Activated naive CD8-positive, alpha-beta T cell treated with anti-CD3 and anti-CD28 coated beads for 36 hours (primary cell): Measurements from ENCODE around the gene FXR2. TPM values are rescaled to one million over a fixed set of nuclear protein-coding genes. Genes with fewer than 3 reads are reported as not detected.
"Not testable (repeated sequence)": the region's sequence is repeated elsewhere in the genome, so short reads cannot be mapped to it uniquely, and the experiment has no call there.

Experiments
- DNase-seq: peaks from one replicate; pipeline ENCODE4 v3.0.0; 2021
- H3K27ac Mint-ChIP-seq: one replicate; pipeline ENCODE4 v1.8.0; 2022; ENCODE audit warnings: mild to moderate bottlenecking, moderate library complexity, mixed read lengths
- H3K27me3 Mint-ChIP-seq: one replicate; pipeline ENCODE4 v1.8.0; 2022; ENCODE audit warnings: mild to moderate bottlenecking, mixed read lengths
- H3K36me3 Mint-ChIP-seq: one replicate; pipeline ENCODE4 v1.8.0; 2021; ENCODE audit warnings: mild to moderate bottlenecking, mixed read lengths
- H3K4me1 Mint-ChIP-seq: one replicate; pipeline ENCODE4 v1.8.0; 2021; ENCODE audit warnings: mixed read lengths
- H3K4me3 Mint-ChIP-seq: one replicate; pipeline ENCODE4 v1.8.0; 2022; ENCODE audit warnings: mild to moderate bottlenecking, moderate library complexity, mixed read lengths
- H3K9me3 Mint-ChIP-seq: one replicate; pipeline ENCODE4 v1.8.0; 2022; ENCODE audit warnings: mixed read lengths
- total RNA-seq, 2 experiments: library from RNA; stranded (reverse); gene quantifications; one replicate each; pipeline ENCODE4 v1.2.3, GENCODE V29; 2021

Gene FXR2
- total RNA-seq, 2 experiments from 2014 or later, result 35.5 to 37.0 TPM

DNA sequence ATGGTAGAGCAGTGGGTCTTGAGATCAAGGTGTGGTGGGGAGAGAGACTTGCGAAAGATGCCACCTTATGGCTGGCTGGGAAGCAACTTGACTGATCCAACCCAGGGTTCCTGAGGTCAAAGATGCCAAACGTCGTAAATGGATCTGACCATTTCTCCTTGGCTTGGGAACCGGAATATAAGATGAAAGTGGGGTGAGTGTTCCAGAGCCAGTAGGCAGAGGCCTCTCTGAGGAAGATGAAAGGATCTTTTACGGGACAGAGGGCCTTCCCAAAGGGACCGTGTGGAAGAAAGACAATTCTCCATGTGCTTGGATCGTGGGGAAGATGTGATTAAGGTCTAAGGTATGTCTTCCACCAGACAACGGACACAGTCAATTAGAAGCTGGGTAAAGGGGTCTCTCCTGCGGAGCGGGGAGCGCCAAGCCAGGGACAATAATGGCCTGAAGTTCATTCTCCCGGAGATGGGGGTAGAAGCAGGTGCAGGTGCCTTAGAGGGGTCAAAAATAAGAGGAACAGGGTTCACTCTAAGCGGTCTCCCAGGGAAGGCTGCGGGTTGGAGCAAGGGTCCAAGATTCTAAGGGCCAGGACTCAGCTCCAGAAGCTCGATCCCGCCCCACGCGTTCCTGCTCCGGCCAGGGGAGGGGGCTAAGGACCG, 800 bp downstream of the FXR2 start:
- Mint-ChIP-seq H3K4me1 (peaks cover 38% of the 10 kb centered on the region), H3K27ac (peak overlapping the region; percentile 82), H3K27me3 (no peaks in the 10 kb centered on the region), H3K9me3 (no peaks in the 10 kb centered on the region), H3K4me3 (peak overlapping the region; percentile 90), H3K36me3 (peaks cover 24% of the 10 kb centered on the region)
- DNase-seq, result no peak

DNA sequence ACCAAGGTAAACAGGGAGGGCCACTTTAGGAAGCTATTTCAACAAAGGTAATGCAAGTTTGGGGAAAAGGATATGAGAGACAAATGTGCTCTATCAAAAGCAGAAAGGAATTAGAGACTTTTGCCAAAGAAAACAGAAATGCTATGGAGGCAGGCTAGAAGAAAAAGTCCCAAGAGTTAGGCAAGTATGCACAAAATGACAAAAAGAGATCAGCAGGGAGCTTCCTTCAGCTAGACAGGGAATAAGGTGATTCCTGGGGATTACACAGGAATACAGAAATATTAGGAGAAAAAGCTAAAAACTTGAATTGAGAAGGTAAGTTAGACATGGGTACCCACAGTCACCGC, 2.4 kb downstream of the FXR2 start:
- Mint-ChIP-seq H3K4me1 (peaks cover 38% of the 10 kb centered on the region), H3K27ac (no peak overlapping the region), H3K4me3 (peak overlapping the region; percentile 57), H3K9me3 (no peaks in the 10 kb centered on the region), H3K27me3 (no peaks in the 10 kb centered on the region), H3K36me3 (peaks cover 24% of the 10 kb centered on the region)
- DNase-seq, result no peak

DNA sequence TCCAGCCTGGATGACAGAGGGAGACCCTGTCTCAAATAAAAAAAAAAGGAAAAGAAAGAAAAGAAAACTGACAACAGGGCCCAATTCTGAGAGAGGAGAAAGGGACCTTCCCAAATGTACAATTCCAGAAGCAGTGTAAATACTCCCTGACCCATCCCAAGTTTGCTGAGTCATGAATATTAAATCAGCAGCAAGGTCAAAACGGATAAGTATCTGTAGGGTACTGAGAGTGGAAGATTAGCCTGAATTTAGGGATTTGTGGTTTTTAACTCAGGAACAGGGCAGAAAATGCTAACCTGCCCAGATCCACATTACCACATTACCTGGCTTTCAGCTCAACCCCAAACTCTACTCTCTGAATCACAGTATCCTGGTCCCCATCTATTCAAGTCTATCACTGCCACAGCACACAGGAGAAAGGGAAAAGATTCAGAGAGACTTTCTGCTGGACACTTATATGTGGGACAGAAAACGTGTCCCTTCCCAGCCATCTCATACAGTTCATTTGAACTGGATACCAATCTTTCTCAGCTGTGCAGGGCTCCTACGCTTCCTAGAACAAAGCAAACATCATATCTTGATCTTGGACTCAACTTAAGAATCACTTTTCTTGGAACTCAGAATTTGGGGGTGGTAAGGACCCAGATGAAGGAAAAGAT, 2.9 kb downstream of the FXR2 start:
- Mint-ChIP-seq H3K4me3 (peak overlapping the region; percentile 57), H3K4me1 (peaks cover 38% of the 10 kb centered on the region), H3K27ac (no peak overlapping the region), H3K27me3 (no peaks in the 10 kb centered on the region), H3K9me3 (no peaks in the 10 kb centered on the region), H3K36me3 (peaks cover 24% of the 10 kb centered on the region)
- no peak for DNase-seq

DNA sequence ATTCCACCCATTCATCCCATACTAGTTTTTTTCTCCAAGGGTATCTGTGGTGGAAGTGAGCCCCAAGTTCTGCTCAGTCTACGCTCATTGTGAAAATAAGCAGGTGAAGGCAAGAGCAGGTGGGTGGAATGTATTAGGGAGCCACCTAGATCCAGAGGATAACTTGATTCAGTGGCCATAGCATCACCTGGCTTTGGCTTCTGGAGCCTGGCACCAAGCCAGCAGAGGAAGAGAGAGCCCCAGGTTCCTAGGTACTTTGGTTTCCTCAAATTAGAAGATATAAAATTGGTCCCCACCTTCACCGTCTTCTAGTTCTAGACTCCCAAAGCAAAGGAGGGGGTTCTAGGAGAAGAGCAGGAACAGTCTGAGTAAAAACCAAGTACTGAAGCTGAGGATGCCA, 4.1 kb downstream of the FXR2 start:
- Mint-ChIP-seq H3K9me3 (no peaks in the 10 kb centered on the region), H3K27ac (no peak overlapping the region), H3K36me3 (peaks cover 28% of the 10 kb centered on the region), H3K27me3 (no peaks in the 10 kb centered on the region), H3K4me1 (peaks cover 41% of the 10 kb centered on the region), H3K4me3 (no peak overlapping the region)
- DNase-seq, result no peak

DNA sequence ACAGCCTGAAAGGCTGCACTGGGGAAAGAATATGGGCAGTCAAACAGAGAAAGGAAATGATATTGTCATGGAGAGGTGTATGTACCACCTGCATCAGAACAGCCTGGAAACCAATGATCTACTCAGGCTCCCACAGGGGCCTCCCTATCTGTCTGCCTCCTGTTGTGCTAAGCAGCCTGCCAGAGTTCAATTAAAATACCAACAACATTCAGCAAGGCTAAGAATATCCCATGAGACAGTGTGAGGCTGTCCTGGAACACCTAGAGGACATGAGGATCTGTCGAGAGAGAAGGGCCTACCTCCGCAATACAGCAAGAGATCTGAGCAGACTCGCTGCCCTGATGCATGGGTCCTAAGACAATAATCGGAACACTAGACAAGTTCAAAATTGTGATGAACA, 8.4 kb downstream of the FXR2 start:
- Mint-ChIP-seq H3K36me3 (peaks cover 29% of the 10 kb centered on the region), H3K27ac (no peak overlapping the region), H3K9me3 (no peaks in the 10 kb centered on the region), H3K27me3 (no peaks in the 10 kb centered on the region), H3K4me3 (no peak overlapping the region), H3K4me1 (peaks cover 17% of the 10 kb centered on the region)
- DNase-seq, result no peak

DNA sequence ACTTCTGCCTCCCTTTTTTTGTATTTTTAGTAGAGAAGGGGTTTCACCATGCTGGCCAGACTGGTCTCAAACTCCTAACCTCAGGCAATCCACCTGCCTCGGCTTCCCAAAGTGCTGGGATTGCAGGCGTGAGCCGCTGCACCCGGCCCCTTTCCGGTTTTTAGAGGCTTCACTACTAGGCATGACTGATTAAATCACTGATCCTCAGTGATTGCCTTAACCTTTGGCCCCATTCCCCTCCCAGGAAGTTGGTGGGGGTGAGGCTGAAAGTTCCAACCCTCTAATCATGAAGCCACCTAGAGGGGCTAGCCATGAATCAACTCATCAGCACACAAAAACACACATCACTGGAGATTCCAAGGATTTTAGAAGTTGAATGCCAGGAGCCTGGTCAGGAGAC, 17.1 kb downstream of the FXR2 start:
- H3K4me1 Mint-ChIP-seq, H3K4me3 Mint-ChIP-seq, H3K9me3 Mint-ChIP-seq, DNase-seq, H3K27ac Mint-ChIP-seq, H3K27me3 Mint-ChIP-seq: not testable (repeated sequence)
- peaks cover 23% of the 10 kb centered on the region for H3K36me3 Mint-ChIP-seq

DNA sequence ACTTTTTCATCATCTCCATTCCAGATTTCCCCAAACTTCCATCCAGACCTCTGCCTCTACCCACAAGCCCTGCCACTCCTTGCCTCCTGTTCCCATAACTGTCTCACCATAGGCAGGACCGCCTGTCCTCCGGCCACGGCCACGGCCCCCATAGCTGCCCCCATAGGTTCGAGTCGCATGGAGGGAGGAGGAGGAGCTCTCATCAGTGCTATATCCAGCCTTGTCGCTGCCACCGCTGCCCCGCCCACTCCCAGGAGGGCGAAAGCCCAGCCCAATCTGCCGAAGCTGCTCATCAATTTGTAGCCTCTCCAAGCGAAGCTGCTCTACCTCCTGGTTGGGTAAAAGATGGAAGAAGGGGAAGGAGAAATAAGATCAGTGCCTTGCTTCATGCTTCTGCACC, 21.4 kb downstream of the FXR2 start:
- no peak overlapping the region for H3K27ac Mint-ChIP-seq
- H3K4me1 Mint-ChIP-seq, result peaks cover 2% of the 10 kb centered on the region
- no peak overlapping the region for H3K4me3 Mint-ChIP-seq
- H3K9me3 Mint-ChIP-seq, result no peaks in the 10 kb centered on the region
- DNase-seq, result no peak
- H3K27me3 Mint-ChIP-seq, result no peaks in the 10 kb centered on the region
- H3K36me3 Mint-ChIP-seq, result peaks cover 18% of the 10 kb centered on the region

DNA sequence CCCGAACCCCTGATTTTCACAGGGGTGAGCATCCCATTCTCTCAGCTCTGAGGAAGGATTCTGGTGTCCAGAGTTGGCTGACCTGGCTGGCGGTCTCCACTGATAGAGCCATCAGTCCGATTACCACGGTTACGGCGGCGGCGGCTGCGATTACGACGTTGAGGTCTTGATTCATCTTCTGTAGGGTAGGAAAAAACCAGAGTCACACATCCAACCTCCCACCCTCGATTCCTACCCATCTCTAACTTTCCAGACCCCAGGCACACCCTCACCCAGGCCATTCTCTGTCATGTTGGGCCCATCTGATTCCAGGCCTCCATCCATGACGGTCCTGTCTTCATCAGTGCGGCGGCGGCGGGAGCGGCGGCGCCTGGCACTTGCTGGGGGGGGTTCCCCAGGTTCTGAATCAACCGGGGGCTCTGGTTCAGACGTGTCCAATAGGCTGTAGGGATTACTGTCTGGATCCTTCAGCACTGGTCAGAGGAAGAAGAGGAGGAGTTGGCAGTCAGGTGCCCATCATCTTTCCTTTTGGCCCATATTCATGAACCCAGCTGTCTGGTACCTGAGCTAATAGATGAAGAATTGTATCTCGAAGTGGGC, 22.2 kb downstream of the FXR2 start:
- H3K4me1 Mint-ChIP-seq, result peaks cover 2% of the 10 kb centered on the region
- H3K36me3 Mint-ChIP-seq, result peaks cover 20% of the 10 kb centered on the region
- H3K27me3 Mint-ChIP-seq, result no peaks in the 10 kb centered on the region
- H3K9me3 Mint-ChIP-seq, result no peaks in the 10 kb centered on the region
- H3K4me3 Mint-ChIP-seq, result no peak overlapping the region
- DNase-seq, result no peak
- no peak overlapping the region for H3K27ac Mint-ChIP-seq

DNA sequence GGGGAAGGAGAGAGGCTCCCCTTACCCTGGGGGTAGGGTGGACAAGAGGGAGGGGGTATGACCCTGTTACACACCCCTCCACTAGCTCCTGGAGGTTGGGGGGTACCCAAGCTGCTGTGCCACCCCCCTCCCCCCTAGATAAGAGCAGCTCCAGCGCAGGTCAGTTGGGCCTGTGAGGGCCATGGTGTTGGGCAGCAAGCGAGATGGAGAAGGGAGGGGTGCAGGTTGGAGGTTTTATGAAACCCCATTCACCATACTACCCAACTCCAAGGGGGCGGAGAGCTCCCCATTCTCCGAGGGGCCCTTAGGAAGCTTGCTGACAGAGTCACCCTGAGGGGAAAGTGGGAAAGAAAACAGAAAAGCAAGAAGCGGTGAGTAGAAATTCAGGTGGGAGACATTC, 23.1 kb downstream of the FXR2 start:
- Mint-ChIP-seq H3K27ac (peak overlapping the region; percentile 18), H3K36me3 (peaks cover 23% of the 10 kb centered on the region)

DNA sequence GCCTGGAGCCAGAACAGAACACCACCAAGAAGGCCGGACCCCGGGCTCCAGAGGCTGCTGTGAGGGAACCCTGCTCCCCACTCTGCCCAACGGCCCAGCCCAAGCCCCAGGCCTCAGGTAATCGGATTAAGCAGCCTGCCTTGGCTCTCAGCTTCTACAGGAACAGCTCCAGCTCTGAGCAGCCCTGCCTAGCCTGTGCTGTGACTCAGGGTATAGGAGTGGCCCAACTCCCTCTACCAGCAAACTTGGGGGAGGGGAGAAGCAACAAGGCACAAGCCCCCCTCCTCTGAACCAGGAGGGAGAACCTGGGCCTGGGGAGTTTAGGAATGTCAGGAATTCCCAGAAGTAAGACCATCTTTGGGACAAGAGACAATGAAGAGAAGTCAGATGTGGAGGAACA, 24.0 kb downstream of the FXR2 start:
- DNase-seq, result no peak
- no peak overlapping the region for H3K27ac Mint-ChIP-seq
- H3K36me3 Mint-ChIP-seq, result peaks cover 24% of the 10 kb centered on the region
- H3K4me1 Mint-ChIP-seq, result peaks cover 6% of the 10 kb centered on the region
- no peaks in the 10 kb centered on the region for H3K27me3 Mint-ChIP-seq
- H3K4me3 Mint-ChIP-seq, result no peak overlapping the region
- H3K9me3 Mint-ChIP-seq, result no peaks in the 10 kb centered on the region

More for the DNA sequence above, 23.1 kb downstream of the FXR2 start:
- Mint-ChIP-seq H3K4me1 (peaks cover 5% of the 10 kb centered on the region), H3K27me3 (no peaks in the 10 kb centered on the region), H3K9me3 (no peaks in the 10 kb centered on the region), H3K4me3 (no peak overlapping the region)
- DNase-seq, result no peak

DNA sequence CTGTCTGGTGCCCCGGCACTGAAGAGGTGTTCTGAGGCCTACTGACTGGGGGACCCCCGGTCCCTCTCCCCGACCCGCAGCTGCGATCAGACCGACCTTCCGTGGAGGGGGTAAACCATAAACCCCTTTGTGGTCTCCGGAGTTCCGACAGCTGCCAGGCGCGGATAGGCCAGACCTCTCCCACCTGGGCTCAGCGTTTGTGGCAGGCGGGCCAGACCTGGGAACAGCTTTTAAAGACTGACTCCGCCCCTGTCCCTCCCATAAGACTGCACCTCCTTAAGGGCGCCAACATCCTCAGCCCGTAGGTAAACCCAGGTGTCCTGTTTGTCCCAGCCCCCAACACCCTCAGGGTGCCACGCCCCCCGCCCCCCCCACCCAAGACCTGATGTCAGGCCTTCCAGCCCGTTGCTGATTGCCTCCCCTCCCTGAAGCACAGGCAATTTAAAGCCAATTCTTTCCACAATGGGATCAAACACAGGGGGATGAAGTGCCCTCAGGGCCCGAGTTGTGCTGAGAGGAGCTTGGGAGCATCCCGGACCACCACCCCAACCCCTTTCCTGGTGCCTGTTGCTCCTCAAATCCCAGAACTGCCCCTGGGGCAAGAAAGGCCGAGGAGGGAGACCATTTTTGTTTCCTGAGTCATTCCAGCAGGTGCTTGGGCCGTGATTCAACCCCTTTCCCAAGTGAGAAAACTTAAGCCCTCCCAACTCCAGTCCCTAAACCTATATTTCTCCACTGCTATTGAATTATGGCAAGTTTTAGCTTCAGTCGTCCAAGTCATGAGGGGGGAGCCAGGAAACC, 24.6 kb downstream of the FXR2 start, which contains the start of gene SOX15:
TSS of gene SOX15 (minus strand) at position 204 of the 801 bp plus-strand sequence. CDS start 418 bp downstream, outside the sequence.
- no peak for DNase-seq
- Mint-ChIP-seq H3K27ac (no peak within 1 kb of the TSS), H3K9me3 (no peaks in the 10 kb centered on the region), H3K4me1 (peaks cover 8% of the 10 kb centered on the region), H3K27me3 (no peaks in the 10 kb centered on the region), H3K4me3 (no peak within 1 kb of the TSS), H3K36me3 (peaks cover 23% of the 10 kb centered on the region)

DNA sequence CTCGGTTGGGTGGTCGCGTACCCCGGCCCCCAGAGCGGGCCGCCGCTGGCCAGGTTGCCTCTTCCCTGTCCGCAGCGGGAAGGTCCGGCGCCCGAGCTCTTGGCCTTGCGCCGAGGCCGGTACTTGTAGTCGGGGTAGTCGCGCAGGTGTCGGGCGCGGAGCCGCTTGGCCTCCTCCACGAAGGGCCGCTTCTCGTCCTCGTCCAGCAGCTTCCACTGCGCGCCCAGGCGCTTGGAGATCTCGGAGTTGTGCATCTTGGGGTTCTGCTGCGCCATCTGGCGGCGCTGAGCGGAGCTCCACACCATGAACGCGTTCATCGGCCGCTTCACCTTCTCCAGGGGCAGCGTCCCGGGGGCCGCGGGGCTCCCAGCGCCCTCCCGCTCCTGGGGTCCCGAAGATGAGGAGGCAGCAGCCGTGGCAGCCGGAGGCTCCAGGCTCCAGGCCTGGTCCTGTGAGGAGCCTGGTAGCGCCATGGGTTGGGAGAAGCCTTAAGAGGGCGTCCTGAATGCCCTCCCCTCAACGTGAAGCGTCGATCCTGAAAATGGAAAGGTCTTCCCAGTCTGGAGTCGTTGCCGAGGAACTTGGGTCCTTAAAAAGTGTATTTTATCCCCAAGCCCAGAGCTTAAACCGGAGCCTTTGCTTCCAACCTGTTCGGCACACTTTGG, 25.4 kb downstream of the FXR2 start:
- H3K4me1 Mint-ChIP-seq, result peaks cover 11% of the 10 kb centered on the region
- DNase-seq, result peak; percentile 70
- H3K9me3 Mint-ChIP-seq, result no peaks in the 10 kb centered on the region
- H3K27ac Mint-ChIP-seq, result no peak overlapping the region
- no peak overlapping the region for H3K4me3 Mint-ChIP-seq
- peaks cover 29% of the 10 kb centered on the region for H3K36me3 Mint-ChIP-seq
- H3K27me3 Mint-ChIP-seq, result no peaks in the 10 kb centered on the region

DNA sequence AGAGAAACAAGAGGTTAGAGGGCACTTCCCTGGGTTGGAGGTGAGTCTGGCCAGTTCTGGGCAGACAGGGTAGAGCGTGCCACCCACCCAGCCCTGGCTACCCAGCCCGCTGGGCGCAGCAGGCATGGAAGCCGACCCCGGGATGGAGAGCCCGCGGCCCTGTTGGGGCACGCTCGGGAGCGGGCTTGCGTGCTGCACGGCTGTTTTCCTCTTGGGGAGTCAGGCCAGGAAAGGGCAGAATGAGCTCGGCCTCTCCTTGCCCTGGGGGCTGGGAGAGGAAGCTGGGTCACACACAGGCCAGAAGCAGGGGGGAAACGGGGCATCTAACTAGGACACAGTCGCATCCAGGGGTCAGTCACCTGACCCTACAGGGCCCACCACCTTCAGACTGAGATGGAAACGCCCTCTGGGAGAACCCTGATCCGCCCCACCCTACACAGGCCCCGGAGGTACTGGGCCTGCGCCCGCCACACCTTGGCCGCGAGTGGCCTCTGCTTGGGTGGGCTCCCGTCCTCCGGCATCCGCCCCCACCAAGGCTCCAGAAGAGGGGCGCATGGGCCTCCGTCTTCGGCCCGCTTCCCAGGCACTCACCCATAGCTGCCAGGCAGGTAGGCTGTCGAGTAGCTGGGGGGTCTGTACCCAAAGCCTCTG, 26.0 kb downstream of the FXR2 start:
- peaks cover 11% of the 10 kb centered on the region for H3K4me1 Mint-ChIP-seq
- no peak overlapping the region for H3K4me3 Mint-ChIP-seq
- no peaks in the 10 kb centered on the region for H3K27me3 Mint-ChIP-seq
- H3K9me3 Mint-ChIP-seq, result no peaks in the 10 kb centered on the region
- DNase-seq, result no peak
- peaks cover 30% of the 10 kb centered on the region for H3K36me3 Mint-ChIP-seq
- H3K27ac Mint-ChIP-seq, result no peak overlapping the region

DNA sequence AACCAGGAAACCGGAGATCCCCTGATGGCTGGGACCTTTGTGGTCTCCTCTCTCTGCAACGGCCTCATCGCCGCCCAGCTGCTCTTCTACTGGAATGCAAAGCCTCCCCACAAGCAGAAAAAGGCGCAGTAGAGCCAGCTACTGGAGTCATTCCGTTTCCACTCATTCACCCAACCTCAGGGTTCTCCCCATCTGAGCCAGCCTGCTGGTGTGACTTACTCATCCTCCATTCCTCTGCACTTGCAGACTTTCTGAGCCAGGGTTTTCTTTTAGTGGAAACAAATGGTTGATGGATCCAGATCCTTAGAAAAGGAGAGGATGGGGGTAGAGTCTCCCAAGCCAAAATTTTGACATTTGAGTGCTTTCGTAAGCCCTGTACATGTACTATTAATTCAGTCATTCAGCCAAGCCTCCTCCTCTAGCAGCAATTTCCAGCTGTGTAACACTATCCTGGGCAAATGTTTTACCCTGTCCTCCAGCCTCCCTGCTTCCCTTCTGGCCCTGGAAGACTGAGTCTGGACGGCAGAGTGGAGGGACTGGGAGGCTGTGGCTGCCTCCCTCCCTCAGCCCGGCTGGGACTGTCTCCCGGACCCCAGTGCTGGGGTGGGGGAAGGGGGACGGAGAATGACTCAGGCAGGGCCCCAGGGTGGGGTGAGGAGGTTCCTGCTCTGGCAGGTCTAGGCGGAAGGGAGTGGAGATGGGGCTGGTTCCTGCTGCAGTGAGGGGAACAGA, 27.1 kb downstream of the FXR2 start:
- H3K4me1 Mint-ChIP-seq, result peaks cover 17% of the 10 kb centered on the region
- no peak overlapping the region for H3K4me3 Mint-ChIP-seq
- no peaks in the 10 kb centered on the region for H3K27me3 Mint-ChIP-seq
- H3K36me3 Mint-ChIP-seq, result peaks cover 29% of the 10 kb centered on the region
- H3K27ac Mint-ChIP-seq, result no peak overlapping the region
- DNase-seq, result no peak
- no peaks in the 10 kb centered on the region for H3K9me3 Mint-ChIP-seq
